Measurements from ENCODE around the gene LGR5.

DNA sequence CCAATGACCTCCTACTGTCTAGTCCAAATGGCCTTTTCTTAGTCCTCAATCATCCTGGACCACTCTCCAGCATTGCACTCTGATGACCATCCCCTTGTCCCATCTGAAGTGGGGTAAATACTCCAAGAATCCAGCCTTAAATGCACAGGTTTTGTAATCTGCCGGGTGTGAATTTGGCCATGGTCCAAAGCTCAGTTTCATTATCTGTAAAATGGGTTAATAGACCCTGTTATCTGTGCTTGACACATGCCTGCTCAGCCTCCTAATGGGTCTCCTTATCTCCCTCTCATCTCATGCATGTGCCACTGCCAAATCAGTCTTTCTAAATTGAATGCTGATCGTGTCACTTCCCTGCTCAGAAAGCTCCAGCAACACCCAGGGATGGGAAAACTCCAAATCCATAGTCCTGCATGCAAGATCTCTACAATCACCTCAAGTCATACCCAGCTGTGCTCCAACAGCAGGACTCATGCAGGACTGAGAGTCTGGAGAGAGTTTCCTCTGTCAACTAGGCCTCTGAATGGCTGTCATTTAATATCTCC lies 22.3 kb downstream of the LGR5 start:
- no peak for TF ChIP-seq EP300 (IDR thresholded peaks at IDR 0.05; ENCODE audit: borderline replicate concordance)
- TF ChIP-seq RAD21 (IDR thresholded peaks at IDR 0.05; ENCODE audit: low read depth), result no peak
- no peak for TF ChIP-seq TCF12 (IDR thresholded peaks at IDR 0.05; ENCODE audit: low read depth)
- TF ChIP-seq CREB1 (IDR thresholded peaks at IDR 0.05; ENCODE audit: low read depth), result no peak
- TF ChIP-seq MAX (IDR thresholded peaks at IDR 0.05), result no peak
- no peak for TF ChIP-seq EGR1 (IDR thresholded peaks at IDR 0.05)
- no peak for TF ChIP-seq CEBPB (IDR thresholded peaks at IDR 0.05)
- TF ChIP-seq TAF1 (IDR thresholded peaks at IDR 0.05; ENCODE audit: low read depth), result no peak
- no peak for TF ChIP-seq NFIC (IDR thresholded peaks at IDR 0.05)
- TF ChIP-seq, protein P1, sequence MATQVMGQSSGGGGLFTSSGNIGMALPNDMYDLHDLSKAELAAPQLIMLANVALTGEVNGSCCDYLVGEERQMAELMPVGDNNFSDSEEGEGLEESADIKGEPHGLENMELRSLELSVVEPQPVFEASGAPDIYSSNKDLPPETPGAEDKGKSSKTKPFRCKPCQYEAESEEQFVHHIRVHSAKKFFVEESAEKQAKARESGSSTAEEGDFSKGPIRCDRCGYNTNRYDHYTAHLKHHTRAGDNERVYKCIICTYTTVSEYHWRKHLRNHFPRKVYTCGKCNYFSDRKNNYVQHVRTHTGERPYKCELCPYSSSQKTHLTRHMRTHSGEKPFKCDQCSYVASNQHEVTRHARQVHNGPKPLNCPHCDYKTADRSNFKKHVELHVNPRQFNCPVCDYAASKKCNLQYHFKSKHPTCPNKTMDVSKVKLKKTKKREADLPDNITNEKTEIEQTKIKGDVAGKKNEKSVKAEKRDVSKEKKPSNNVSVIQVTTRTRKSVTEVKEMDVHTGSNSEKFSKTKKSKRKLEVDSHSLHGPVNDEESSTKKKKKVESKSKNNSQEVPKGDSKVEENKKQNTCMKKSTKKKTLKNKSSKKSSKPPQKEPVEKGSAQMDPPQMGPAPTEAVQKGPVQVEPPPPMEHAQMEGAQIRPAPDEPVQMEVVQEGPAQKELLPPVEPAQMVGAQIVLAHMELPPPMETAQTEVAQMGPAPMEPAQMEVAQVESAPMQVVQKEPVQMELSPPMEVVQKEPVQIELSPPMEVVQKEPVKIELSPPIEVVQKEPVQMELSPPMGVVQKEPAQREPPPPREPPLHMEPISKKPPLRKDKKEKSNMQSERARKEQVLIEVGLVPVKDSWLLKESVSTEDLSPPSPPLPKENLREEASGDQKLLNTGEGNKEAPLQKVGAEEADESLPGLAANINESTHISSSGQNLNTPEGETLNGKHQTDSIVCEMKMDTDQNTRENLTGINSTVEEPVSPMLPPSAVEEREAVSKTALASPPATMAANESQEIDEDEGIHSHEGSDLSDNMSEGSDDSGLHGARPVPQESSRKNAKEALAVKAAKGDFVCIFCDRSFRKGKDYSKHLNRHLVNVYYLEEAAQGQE (IDR thresholded peaks at IDR 0.05; ENCODE audit: low read depth), result no peak
- no peak for TF ChIP-seq TEAD4 (IDR thresholded peaks at IDR 0.05)
- no peak for TF ChIP-seq YY1 (IDR thresholded peaks at IDR 0.05; ENCODE audit: low read depth)
- TF ChIP-seq, protein P2, sequence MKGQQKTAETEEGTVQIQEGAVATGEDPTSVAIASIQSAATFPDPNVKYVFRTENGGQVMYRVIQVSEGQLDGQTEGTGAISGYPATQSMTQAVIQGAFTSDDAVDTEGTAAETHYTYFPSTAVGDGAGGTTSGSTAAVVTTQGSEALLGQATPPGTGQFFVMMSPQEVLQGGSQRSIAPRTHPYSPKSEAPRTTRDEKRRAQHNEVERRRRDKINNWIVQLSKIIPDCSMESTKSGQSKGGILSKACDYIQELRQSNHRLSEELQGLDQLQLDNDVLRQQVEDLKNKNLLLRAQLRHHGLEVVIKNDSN (IDR thresholded peaks at IDR 0.05), result no peak
- no peak for TF ChIP-seq FOXM1 (IDR thresholded peaks at IDR 0.05; ENCODE audit: borderline replicate concordance, low read depth)
